Large intestine (tissue), 3 donors: ENCODE measurements around the gene LRRTM2. TPM values are rescaled to one million over a fixed set of nuclear protein-coding genes. Genes with fewer than 3 reads are reported as not detected.

ENCODE experiments used
- DNase-seq, 2 donors: peaks; one replicate each; pipeline versions ENCODE4 v3.0.0 to v3.0.0-alpha.2; 2013
- H3K27ac ChIP-seq: one replicate; pipeline ENCODE4 v1.5.1; 2013; ENCODE audit warnings: low read length
- H3K27me3 ChIP-seq: 2 replicates; pipeline ENCODE4 v1.6.1; 2013; ENCODE audit warnings: low read length; ENCODE audit not compliant: control insufficient read depth, insufficient read depth
- H3K36me3 ChIP-seq: 2 replicates; pipeline ENCODE4 v1.6.1; 2013; ENCODE audit warnings: low read length; ENCODE audit not compliant: control insufficient read depth, insufficient read depth
- H3K4me1 ChIP-seq: one replicate; pipeline ENCODE4 v1.6.1; 2013; ENCODE audit warnings: low read length; ENCODE audit not compliant: control insufficient read depth, insufficient read depth
- H3K4me3 ChIP-seq: one replicate; pipeline ENCODE4 v1.5.1; 2013; ENCODE audit warnings: low read length
- H3K9me3 ChIP-seq: one replicate; pipeline ENCODE4 v1.6.1; 2013; ENCODE audit warnings: mild to moderate bottlenecking, low read depth, low read length, moderate library complexity; ENCODE audit not compliant: control insufficient read depth
- WGBS: methylation state at CpG from one replicate; pipeline ENCODE4 v1.1.5; 2013; ENCODE audit warnings: low lambda C conversion rate; ENCODE audit not compliant: insufficient coverage; 5-methylcytosine and 5-hydroxymethylcytosine counted together
- polyA plus RNA-seq: library from polyadenylated mRNA; unstranded; fragments of 120-200 nt; gene quantifications from one replicate; pipeline ENCODE4 v1.2.1, GENCODE V29; 2013

The LRRTM2 gene
- polyA plus RNA-seq, 1 donor, result 2.6 TPM

- Histone ChIP-seq H3K9me3 (no peaks in the 10 kb centered on the region), H3K36me3 (peaks cover 53% of the 10 kb centered on the region), H3K4me3 (no peak overlapping the region), H3K27ac (no peak overlapping the region), H3K4me1 (no peaks in the 10 kb centered on the region), H3K27me3 (no peaks in the 10 kb centered on the region)
- no peak for DNase-seq
- WGBS, result no CpG with 5 or more reads among the region's 2 CpGs
Measured at GRCh38 chr5:138909734-138910133, 34.6 kb upstream of the LRRTM2 start.

DNA sequence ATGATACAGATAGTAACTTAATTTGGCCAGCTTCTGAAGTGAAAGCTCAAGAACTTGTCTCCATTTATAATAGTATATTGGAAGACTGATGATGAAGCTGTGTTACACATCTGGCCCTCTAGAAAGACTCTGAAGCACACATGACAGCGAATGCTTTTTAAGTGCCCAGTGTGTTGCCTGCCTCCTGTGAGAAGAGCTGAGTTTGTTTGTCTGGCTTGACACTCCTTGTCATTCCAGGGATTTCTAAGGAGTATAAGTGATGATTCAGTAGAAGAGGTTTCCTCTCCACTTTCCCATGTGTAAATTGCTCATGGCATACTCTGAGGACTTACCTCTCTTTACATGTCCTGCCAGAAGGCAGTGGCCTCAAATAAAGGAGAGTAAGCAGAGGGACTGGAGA, 30.4 kb upstream of the LRRTM2 start:
- no peaks in the 10 kb centered on the region for H3K4me1 ChIP-seq
- WGBS, result no CpG with 5 or more reads among the region's 1 CpG
- H3K9me3 ChIP-seq, result no peaks in the 10 kb centered on the region
- no peak overlapping the region for H3K27ac ChIP-seq
- no peak for DNase-seq
- H3K4me3 ChIP-seq, result no peak overlapping the region
- H3K36me3 ChIP-seq, result peaks cover 66% of the 10 kb centered on the region
- H3K27me3 ChIP-seq, result no peaks in the 10 kb centered on the region

- H3K4me1 ChIP-seq, result no peaks in the 10 kb centered on the region
- no peak for DNase-seq
- no peaks in the 10 kb centered on the region for H3K9me3 ChIP-seq
- no peak overlapping the region for H3K27ac ChIP-seq
- H3K36me3 ChIP-seq, result peaks cover 67% of the 10 kb centered on the region
- H3K4me3 ChIP-seq, result no peak overlapping the region
- WGBS, result 70% methylated on average over 2 of the region's 10 CpGs
- H3K27me3 ChIP-seq, result no peaks in the 10 kb centered on the region
Measured at GRCh38 chr5:138903130-138903775, 28.1 kb upstream of the LRRTM2 start.

DNA sequence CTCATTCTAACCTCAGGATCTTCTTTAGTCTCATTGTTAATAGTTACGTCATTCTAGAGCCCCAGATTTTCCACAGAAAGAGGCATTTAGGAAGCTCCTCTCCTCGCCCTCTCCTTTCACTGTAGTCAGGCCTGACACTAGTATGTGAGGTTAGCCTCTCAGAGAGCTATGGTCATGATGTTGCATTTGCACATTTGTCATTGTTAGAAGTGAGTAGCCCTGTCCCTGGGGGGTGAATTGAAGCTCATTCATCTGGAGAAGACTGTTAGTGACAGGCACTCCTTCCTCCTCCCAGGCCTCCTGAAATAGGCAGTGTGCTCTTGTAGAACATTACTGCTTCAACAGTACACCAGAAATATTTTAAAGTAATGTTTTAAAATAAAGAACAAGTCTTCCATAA, 26.6 kb upstream of the LRRTM2 start:
- Histone ChIP-seq H3K36me3 (peaks cover 60% of the 10 kb centered on the region), H3K9me3 (no peaks in the 10 kb centered on the region), H3K27ac (no peak overlapping the region), H3K27me3 (no peaks in the 10 kb centered on the region), H3K4me1 (no peaks in the 10 kb centered on the region), H3K4me3 (no peak overlapping the region)
- no CpG with 5 or more reads among the region's 2 CpGs for WGBS
- no peak for DNase-seq

GRCh38 chr5:138900281-138900965, 25.3 kb upstream of the LRRTM2 start:
- Histone ChIP-seq H3K4me1 (no peaks in the 10 kb centered on the region), H3K9me3 (no peaks in the 10 kb centered on the region), H3K27ac (no peak overlapping the region), H3K4me3 (no peak overlapping the region), H3K36me3 (peaks cover 51% of the 10 kb centered on the region), H3K27me3 (no peaks in the 10 kb centered on the region)
- DNase-seq, result no peak
- WGBS, result 57% methylated on average over 1 of the region's 6 CpGs

GRCh38 chr5:138898742-138899141, 23.6 kb upstream of the LRRTM2 start:
- Histone ChIP-seq H3K9me3 (no peaks in the 10 kb centered on the region), H3K4me1 (no peaks in the 10 kb centered on the region), H3K4me3 (no peak overlapping the region), H3K27ac (no peak overlapping the region), H3K27me3 (no peaks in the 10 kb centered on the region), H3K36me3 (peaks cover 38% of the 10 kb centered on the region)
- 95% methylated on average over 2 of the region's 2 CpGs for WGBS
- DNase-seq, result no peak

- Histone ChIP-seq H3K4me3 (no peak overlapping the region), H3K9me3 (no peaks in the 10 kb centered on the region), H3K27ac (no peak overlapping the region), H3K27me3 (no peaks in the 10 kb centered on the region), H3K36me3 (peaks cover 34% of the 10 kb centered on the region), H3K4me1 (no peaks in the 10 kb centered on the region)
- 100% methylated on average over 1 of the region's 1 CpG for WGBS
- no peak for DNase-seq
Measured at GRCh38 chr5:138898299-138898698, 23.2 kb upstream of the LRRTM2 start.

DNA sequence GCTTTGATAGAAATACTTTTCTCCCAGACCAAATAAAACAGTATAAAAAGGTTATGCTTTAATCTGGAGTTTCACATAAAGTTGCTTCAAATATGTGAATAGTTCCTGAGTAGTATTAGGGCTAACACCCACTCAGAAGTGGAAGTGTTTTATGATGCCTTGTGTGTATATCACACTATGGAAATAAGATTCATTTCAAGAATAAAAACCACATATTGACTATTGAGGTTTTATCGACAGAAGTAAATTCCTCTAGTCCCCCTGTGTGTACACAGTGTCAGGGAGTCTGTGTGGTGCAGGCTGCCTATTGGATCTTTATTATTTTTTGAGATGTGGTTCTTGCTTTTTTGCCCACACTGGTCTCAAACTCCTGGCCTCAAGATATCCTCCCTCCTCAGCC, 20.8 kb upstream of the LRRTM2 start:
- H3K9me3 ChIP-seq, result no peaks in the 10 kb centered on the region
- H3K4me3 ChIP-seq, result no peak overlapping the region
- DNase-seq, result no peak
- no peaks in the 10 kb centered on the region for H3K27me3 ChIP-seq
- H3K4me1 ChIP-seq, result no peaks in the 10 kb centered on the region
- H3K27ac ChIP-seq, result no peak overlapping the region
- no CpG with 5 or more reads among the region's 1 CpG for WGBS
- peaks cover 37% of the 10 kb centered on the region for H3K36me3 ChIP-seq

GRCh38 chr5:138890644-138891043, 15.5 kb upstream of the LRRTM2 start:
- no peak for DNase-seq
- Histone ChIP-seq H3K27me3 (no peaks in the 10 kb centered on the region), H3K9me3 (peaks cover 3% of the 10 kb centered on the region), H3K36me3 (peaks cover 54% of the 10 kb centered on the region), H3K4me3 (no peak overlapping the region), H3K27ac (no peak overlapping the region), H3K4me1 (no peaks in the 10 kb centered on the region)

DNA sequence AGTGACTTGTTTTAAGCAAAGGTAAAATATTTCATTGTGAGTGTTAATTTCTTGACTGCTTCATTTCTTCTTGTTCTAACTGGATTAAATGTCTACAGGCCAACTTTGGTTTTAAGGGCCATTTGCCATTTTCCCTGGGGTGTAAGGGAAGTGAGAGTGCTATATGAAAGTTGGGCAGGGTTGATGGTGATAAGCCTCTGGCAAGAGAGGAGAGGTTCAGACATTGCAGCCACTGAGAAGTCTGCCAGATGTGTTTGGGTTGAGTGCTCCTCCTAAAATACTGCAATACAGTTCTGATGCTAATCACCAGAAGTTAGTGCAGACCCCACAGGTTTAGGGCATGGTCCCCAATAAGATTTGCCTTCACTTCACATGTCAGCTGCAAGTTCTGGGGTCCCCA, 14.9 kb upstream of the LRRTM2 start:
- peaks cover 3% of the 10 kb centered on the region for H3K9me3 ChIP-seq
- H3K27ac ChIP-seq, result no peak overlapping the region
- H3K27me3 ChIP-seq, result no peaks in the 10 kb centered on the region
- no peak for DNase-seq
- no peaks in the 10 kb centered on the region for H3K4me1 ChIP-seq
- H3K36me3 ChIP-seq, result peaks cover 54% of the 10 kb centered on the region
- H3K4me3 ChIP-seq, result no peak overlapping the region

GRCh38 chr5:138884554-138884953, 9.4 kb upstream of the LRRTM2 start:
- H3K4me1 ChIP-seq, result no peaks in the 10 kb centered on the region
- no peak overlapping the region for H3K27ac ChIP-seq
- H3K36me3 ChIP-seq, result peaks cover 27% of the 10 kb centered on the region
- no peaks in the 10 kb centered on the region for H3K27me3 ChIP-seq
- no peak for DNase-seq
- H3K9me3 ChIP-seq, result no peaks in the 10 kb centered on the region
- H3K4me3 ChIP-seq, result no peak overlapping the region
